Measurements from ENCODE around the gene GNAI3.

DNA sequence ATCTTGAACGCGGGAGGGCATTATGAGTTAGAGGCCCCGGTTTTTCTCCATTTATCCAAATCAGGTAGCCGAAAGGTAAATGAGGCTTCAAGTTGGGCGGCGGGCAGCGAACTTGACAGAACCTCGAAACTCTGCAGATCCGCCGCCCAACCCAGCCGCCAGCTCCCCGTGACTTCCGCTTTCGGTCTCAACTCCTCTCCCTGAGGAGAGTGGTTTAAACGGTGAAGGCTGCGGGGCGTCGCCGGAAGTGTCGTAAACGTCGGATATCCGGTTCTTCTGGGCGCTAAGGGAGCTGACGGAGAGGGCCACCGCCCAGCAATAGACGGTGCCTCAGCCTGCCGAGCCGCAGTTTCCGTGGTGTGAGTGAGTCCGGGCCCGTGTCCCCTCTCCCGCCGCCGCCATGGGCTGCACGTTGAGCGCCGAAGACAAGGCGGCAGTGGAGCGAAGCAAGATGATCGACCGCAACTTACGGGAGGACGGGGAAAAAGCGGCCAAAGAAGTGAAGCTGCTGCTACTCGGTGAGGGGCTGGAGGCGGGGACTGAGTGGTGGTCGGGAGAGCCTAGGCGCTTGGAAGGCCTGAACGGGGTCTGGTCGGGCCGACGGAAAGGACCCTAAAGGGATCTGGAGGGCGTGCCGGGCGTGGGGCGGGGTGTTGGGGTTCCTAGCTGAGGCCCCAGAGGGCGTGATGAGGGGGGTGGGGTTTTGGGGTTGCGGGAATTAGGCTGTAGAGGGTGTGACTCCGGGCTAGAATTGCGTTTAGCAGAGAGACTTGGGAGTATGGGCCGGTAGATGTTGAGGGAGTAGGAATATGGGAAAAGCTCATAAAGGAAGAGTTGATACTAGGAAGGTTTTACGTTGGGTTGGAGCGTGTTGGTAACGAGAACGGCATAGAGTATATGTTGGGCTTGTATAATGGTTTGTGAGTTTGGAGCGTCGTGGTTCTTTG lies at the start of gene GNAI3:
- TF ChIP-seq, protein P1, sequence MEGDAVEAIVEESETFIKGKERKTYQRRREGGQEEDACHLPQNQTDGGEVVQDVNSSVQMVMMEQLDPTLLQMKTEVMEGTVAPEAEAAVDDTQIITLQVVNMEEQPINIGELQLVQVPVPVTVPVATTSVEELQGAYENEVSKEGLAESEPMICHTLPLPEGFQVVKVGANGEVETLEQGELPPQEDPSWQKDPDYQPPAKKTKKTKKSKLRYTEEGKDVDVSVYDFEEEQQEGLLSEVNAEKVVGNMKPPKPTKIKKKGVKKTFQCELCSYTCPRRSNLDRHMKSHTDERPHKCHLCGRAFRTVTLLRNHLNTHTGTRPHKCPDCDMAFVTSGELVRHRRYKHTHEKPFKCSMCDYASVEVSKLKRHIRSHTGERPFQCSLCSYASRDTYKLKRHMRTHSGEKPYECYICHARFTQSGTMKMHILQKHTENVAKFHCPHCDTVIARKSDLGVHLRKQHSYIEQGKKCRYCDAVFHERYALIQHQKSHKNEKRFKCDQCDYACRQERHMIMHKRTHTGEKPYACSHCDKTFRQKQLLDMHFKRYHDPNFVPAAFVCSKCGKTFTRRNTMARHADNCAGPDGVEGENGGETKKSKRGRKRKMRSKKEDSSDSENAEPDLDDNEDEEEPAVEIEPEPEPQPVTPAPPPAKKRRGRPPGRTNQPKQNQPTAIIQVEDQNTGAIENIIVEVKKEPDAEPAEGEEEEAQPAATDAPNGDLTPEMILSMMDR (IDR thresholded peaks at IDR 0.05; ENCODE audit: poor library complexity): no peak
- no peak for TF ChIP-seq EZH2 (IDR thresholded peaks at IDR 0.05; ENCODE audit: borderline replicate concordance)
- no peak for TF ChIP-seq EZH2phosphoT487 (IDR thresholded peaks at IDR 0.05; ENCODE audit: low read depth, severe bottlenecking, unreplicated experiment)

Measured in hepatocyte (in vitro differentiated cells).